ENCODE data around the gene CCSER2. TPM values are rescaled to one million over a fixed set of nuclear protein-coding genes. Genes with fewer than 3 reads are reported as not detected.

The CCSER2 gene
- total RNA-seq, 1 experiment from 2014 or later = 23.1 TPM

GRCh38 chr10:84540022-84540616 is 211.7 kb downstream of the CCSER2 start:
- ChIA-PET POLR2A (no interaction called here), CTCF (interaction anchor here (0.7 to 1.0 kb wide), 2 partner anchors 73 to 110 kb away, joined by 3 read pairs; no protein-coding TSS in a partner anchor)
- BruUV-seq (replicated peaks) = no TSS peak
- H3K36me3 ChIP-seq (ENCODE audit: control insufficient read depth, insufficient read depth, low read length) = no peaks in the 10 kb centered on the region
- H3K4me1 ChIP-seq = no peaks in the 10 kb centered on the region
- Mint-ChIP-seq H3K27ac (ENCODE audit: unreplicated experiment) (no peak overlapping the region), H3K27me3 (ENCODE audit: insufficient read depth, unreplicated experiment) (no peaks in the 10 kb centered on the region), H3K9me3 (ENCODE audit: unreplicated experiment) (no peaks in the 10 kb centered on the region), H3K36me3 (ENCODE audit: insufficient read depth, unreplicated experiment) (no peaks in the 10 kb centered on the region), H3K4me3 (ENCODE audit: unreplicated experiment) (no peak overlapping the region), H3K4me1 (ENCODE audit: low read depth, unreplicated experiment) (peaks cover 14% of the 10 kb centered on the region)
- H3K27me3 ChIP-seq (replicated peaks; ENCODE audit: control insufficient read depth, insufficient read depth, low read length) = no peaks in the 10 kb centered on the region
- no peak overlapping the region for H3K4me3 ChIP-seq (ENCODE audit: low read depth, low read length)
- no peaks in the 10 kb centered on the region for H3K9me3 ChIP-seq
- intact Hi-C loops (cut with micrococcal nuclease; ENCODE audit: unreplicated experiment) = no loop called here
- no peak for DNase-seq
- no peak for TF ChIP-seq CTCF (IDR thresholded peaks at IDR 0.05; ENCODE audit: insufficient read depth in 1 of 2, low read depth in 1 of 2, low read length in 1 of 2, severe bottlenecking in 1 of 2, unreplicated experiment in 1 of 2)

GRCh38 chr10:84540617-84541288 is 212.4 kb downstream of the CCSER2 start:
- H3K27ac Mint-ChIP-seq (ENCODE audit: unreplicated experiment) = no peak overlapping the region
- no peak overlapping the region for H3K4me3 ChIP-seq (ENCODE audit: low read depth, low read length)
- H3K27me3 ChIP-seq (replicated peaks; ENCODE audit: control insufficient read depth, insufficient read depth, low read length) = no peaks in the 10 kb centered on the region
- CTCF ChIA-PET = interaction anchor here (1.0 kb wide), 1 partner anchor 111 kb away, joined by 3 read pairs; no protein-coding TSS in a partner anchor
- DNase-seq = no peak
- H3K36me3 Mint-ChIP-seq (ENCODE audit: insufficient read depth, unreplicated experiment) = no peaks in the 10 kb centered on the region
- no peaks in the 10 kb centered on the region for H3K9me3 Mint-ChIP-seq (ENCODE audit: unreplicated experiment)
- POLR2A ChIA-PET = no interaction called here
- H3K4me1 Mint-ChIP-seq (ENCODE audit: low read depth, unreplicated experiment) = peaks cover 14% of the 10 kb centered on the region
- intact Hi-C loops (cut with micrococcal nuclease; ENCODE audit: unreplicated experiment) = no loop called here
- BruUV-seq (replicated peaks) = no TSS peak
- no peaks in the 10 kb centered on the region for H3K36me3 ChIP-seq (ENCODE audit: control insufficient read depth, insufficient read depth, low read length)
- no peaks in the 10 kb centered on the region for H3K4me1 ChIP-seq
- H3K4me3 Mint-ChIP-seq (ENCODE audit: unreplicated experiment) = no peak overlapping the region
- H3K27me3 Mint-ChIP-seq (ENCODE audit: insufficient read depth, unreplicated experiment) = no peaks in the 10 kb centered on the region
- no peak for TF ChIP-seq CTCF (IDR thresholded peaks at IDR 0.05; ENCODE audit: insufficient read depth in 1 of 2, low read depth in 1 of 2, low read length in 1 of 2, severe bottlenecking in 1 of 2, unreplicated experiment in 1 of 2)
- no peaks in the 10 kb centered on the region for H3K9me3 ChIP-seq

GRCh38 chr10:84541289-84541637 is 212.9 kb downstream of the CCSER2 start:
- H3K9me3 Mint-ChIP-seq (ENCODE audit: unreplicated experiment) = no peaks in the 10 kb centered on the region

More at GRCh38 chr10:84541289-84541637, 212.9 kb downstream of the CCSER2 start:
- Mint-ChIP-seq H3K27ac (ENCODE audit: unreplicated experiment) (no peak overlapping the region), H3K27me3 (ENCODE audit: insufficient read depth, unreplicated experiment) (no peaks in the 10 kb centered on the region), H3K36me3 (ENCODE audit: insufficient read depth, unreplicated experiment) (no peaks in the 10 kb centered on the region), H3K4me3 (ENCODE audit: unreplicated experiment) (no peak overlapping the region), H3K4me1 (ENCODE audit: low read depth, unreplicated experiment) (peaks cover 14% of the 10 kb centered on the region)
- Histone ChIP-seq H3K36me3 (ENCODE audit: control insufficient read depth, insufficient read depth, low read length) (no peaks in the 10 kb centered on the region), H3K4me1 (no peaks in the 10 kb centered on the region), H3K27me3 (replicated peaks; ENCODE audit: control insufficient read depth, insufficient read depth, low read length) (no peaks in the 10 kb centered on the region), H3K4me3 (ENCODE audit: low read depth, low read length) (no peak overlapping the region), H3K9me3 (no peaks in the 10 kb centered on the region)
- intact Hi-C loops (cut with micrococcal nuclease; ENCODE audit: unreplicated experiment) = no loop called here
- TF ChIP-seq CTCF (IDR thresholded peaks at IDR 0.05; ENCODE audit: insufficient read depth in 1 of 2, low read depth in 1 of 2, low read length in 1 of 2, severe bottlenecking in 1 of 2, unreplicated experiment in 1 of 2) = no peak
- POLR2A ChIA-PET = no interaction called here
- CTCF ChIA-PET = no interaction called here
- no peak for DNase-seq
- no TSS peak for BruUV-seq (replicated peaks)
